HG02938 (cell line): ENCODE data around the gene ATP6V0D1.
"Not testable (repeated sequence)": the region's sequence is repeated elsewhere in the genome, so short reads cannot be mapped to it uniquely, and the experiment has no call there.

ENCODE experiments used
- ATAC-seq: cut with Tn5 transposase; IDR thresholded peaks from one replicate; pipeline ENCODE4 v1.9.1; 2021; ENCODE audit warnings: mild to moderate bottlenecking, moderate library complexity; ENCODE audit not compliant: unreplicated experiment

ATP6V0D1 gene

DNA sequence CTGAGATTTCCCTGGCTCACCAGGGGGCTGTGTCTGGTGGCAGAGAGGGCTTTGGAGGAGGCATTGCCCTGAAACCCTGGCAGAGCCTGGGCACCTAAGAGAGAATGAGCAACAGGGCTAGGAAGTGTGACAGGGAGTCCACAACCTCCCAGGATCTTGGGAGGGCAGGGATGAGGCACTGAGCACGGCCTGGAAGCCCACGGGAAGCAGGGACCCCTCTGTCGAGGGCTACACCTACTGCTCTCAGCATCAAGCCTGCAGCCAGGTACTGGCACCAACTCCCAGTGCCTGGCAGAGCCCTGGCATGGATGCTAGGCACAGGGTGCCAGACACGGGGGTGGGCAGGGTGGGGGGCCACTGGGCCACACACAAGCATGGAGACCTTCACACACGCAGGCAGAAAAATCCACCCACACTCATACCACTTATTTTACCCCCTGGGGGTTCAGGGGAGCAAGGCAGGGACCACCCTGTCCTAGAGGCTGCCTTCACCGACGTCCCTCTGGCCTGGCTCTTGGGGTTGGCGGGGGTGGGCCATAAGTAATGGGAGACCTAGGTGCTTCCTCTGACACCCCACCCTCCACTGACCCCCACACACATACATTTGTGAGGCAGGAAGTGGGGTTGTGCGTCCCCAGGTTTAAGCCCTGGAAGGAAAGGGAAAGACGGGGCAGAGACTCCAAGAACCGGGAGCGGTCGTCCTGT lies 51.0 kb downstream of the ATP6V0D1 start:
- no peak for ATAC-seq

GRCh38 chr16:67429053-67429798 lies 51.7 kb downstream of the ATP6V0D1 start:
- no peak for ATAC-seq

DNA sequence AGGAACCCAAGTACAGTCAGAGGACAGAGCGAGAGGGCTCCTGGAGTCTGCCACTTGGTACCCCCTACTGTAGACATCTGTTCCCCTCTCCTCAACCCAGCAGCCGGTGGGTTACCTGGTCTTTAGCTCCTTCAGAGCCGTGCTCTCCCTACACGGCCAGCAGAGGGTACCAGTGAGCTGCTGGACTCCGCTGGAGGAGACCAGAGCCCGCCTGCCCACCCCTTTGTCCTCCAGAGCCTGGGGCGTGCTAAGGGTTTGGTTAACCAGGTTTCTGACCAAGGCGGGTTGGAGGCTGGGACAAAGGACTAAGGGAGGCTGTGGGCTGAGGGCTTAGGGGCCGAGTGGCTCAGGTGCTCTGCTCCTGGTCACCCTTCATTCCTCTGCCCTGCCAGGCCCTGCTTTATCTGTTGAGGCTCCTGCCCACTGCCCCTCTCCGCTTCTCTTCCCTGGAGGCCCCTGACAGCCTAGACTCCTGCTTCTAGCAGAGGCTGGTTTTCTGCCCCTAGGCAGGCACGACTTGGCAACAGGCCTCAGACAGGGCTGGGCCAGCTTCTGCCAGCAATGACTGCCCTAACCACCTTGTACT lies 52.7 kb downstream of the ATP6V0D1 start:
- ATAC-seq: no peak

DNA sequence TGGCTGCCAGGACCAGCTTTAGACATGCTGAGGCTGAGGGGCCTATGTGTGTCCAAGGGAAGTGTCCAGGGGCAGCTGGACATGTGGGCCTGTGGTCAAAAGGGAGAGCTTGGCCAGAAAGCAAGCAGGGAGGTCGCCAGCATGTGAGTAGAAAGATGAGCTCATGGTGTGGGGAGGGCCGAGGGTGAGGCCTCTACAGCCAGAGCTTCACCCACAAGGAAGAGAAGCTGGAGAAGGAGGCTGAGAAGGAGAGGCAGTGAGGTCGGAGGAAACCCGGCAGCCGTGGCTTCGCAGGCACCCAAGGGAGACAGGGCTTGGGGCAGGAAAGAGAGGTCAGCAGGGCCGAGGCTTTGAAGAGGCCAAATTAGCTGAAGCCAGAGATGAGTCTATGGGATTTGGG lies 54.0 kb downstream of the ATP6V0D1 start:
- no peak for ATAC-seq

DNA sequence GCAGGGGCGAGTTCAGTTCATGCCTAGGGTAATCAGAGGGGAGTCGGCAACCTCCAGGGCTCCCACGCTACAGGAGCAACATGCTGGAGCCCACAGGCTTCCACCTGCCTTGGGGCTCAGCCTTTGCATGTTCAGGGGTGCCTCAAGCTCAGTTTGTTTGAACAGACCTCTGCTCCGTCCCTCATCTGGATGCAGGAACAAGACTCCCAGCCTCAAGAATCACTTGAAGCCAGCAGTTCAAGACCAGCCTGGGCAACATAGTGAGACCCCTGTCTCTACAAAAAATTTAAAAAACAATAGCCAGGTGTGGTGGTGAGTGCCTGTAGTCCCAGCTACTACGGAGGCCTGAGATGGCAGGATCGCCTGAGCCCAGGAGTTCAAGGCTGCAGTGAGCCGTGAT lies 54.9 kb downstream of the ATP6V0D1 start:
- no peak for ATAC-seq

DNA sequence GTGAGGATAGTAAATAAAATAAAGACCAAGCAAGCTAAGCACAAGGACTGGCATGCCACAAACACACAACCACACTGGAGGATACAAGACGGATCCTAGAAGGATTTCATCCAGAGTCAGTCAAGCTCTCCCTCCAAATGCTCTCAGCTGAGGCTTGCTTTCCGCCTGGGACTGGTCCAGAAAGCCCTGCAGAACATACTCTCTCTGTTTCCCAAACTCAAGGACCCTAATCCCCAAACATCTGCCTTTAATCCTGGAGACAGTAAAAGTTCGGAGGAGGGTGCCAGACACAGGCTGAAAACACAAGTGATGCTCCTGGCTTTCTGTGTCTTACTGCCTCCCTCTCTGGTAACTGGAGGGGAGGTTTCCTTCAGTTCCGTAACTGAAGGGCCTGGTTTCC lies 55.4 kb downstream of the ATP6V0D1 start:
- ATAC-seq: no peak

- no peak for ATAC-seq
Measured at GRCh38 chr16:67425061-67425460, 55.9 kb downstream of the ATP6V0D1 start.

DNA sequence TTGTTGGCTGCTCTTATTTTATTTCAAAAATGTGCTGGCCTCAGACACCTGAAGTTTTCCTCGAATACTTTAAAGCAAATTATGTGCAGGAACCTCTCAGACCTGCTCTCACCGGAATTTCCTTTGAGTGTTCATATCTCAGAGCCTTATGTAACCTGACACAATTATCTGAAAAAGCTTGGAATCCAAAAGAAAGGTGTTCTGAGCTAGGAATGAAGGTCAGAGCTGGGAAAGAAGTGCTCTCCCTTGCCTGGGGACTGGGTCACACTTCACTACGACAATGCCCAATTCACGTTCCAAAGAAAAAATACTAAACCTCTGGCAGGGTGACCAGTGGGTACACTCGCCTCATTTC lies 56.7 kb downstream of the ATP6V0D1 start:
- ATAC-seq: no peak

- no peak for ATAC-seq
Measured at GRCh38 chr16:67423611-67424260, 57.2 kb downstream of the ATP6V0D1 start.

DNA sequence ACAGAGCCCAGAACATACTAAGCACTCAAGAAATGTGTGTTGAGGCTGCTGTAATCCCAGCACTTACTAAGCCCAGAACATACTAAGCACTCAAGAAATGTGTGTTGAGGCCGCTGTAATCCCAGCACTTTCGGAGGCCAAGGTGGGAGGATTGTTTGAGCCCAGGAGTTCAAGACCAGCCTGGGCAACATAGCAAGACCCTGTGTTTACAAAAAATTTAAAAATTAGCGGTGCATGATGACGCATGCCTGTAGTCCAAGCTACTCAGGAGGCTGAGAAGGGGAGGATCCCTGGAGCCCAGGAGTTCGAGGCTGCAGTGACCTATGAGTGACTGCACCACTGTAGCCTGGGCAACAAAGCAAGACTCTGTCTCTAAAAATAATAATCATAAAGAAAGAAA lies 57.9 kb downstream of the ATP6V0D1 start:
- ATAC-seq: no peak

DNA sequence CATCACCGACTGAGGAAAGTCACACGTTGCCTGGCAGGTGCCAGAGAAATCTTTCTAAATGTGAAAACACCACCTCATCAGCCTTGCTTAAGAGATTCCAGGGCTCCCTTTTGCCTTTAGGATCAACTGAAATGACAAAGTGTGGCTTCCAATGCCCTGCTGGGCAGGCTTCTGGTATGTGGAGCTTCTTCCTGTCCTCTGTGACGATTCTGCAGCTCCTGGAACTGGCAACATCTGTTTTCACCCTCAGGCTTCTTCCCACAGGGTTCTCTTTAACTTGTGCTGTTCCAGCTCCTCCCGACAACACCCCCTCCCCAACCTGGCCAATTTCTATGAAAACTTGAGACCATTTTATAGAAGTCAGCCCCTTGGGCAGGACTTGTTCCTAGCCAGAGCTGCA lies 59.9 kb downstream of the ATP6V0D1 start:
- ATAC-seq: no peak

DNA sequence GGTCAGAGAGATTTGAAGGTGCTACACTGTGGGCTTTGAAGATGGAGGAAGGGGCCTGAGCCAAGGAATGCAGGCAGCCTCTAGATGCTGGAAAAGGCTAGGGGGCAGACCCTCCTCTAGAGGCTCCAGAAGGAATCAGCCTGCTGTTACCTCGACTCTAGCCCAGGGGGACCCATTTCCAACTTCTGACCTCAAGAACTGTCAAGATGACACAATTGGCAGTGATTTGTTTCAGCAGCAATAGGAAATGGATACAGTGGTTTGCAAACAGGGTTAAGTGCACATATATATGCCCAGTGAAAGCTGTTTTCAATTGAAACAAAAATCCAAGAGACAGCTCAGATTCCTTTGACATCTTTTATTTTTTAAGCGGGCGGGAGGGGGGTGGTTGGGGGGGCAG lies 61.0 kb downstream of the ATP6V0D1 start:
- no peak for ATAC-seq

DNA sequence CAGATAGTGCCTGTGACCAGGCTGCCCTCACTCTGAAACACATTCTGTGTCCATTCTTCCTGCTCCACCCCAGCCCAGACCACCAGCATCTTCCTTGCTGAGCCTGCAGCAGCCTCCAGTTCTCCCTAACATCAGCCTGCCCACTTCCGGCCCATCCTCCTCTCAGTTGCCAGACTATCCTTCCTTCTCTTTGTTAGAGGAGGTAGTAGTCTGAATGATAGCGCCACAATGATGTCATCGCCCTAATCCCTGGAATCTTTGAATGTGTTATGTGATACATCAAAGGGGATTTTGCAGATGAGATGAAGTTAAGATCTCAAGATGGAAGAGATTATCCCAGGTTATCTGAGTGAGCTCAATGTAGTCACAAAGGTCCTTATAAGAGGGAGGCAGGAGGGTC lies 61.5 kb downstream of the ATP6V0D1 start:
- ATAC-seq: no peak

DNA sequence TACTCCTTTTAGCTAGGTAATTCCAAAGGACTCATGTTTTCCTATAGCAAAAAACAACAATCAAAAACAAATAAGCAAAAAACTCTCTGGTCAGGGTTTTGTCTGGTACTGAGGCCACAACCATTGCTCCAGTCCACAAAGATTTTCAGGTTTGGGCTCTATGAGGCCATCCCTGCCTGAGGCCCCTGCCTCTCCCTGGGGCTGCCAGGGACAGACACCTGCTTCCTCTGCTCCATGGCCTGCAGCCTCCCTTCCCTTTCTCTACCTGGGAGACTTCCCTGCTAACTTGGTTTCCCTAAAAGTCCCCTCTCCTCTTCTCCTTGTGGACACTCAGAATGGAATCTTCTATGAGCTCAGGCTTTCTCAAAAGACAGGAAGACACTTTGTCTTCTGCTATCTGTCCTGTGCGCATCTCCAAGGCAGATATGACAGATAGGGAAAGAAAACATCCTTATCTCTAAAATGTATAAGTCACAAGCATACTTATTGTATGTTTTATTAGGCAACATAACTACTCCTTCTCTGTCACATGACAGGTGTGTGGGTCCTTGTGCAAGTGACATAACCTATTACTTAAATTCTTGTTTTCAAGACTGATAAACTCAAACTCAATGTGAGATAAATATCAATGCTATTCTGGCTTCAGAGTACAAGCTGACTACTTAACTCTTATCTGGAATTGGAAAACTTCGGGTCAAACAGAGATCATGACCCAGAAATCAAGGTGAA lies 63.5 kb downstream of the ATP6V0D1 start:
- ATAC-seq: no peak

DNA sequence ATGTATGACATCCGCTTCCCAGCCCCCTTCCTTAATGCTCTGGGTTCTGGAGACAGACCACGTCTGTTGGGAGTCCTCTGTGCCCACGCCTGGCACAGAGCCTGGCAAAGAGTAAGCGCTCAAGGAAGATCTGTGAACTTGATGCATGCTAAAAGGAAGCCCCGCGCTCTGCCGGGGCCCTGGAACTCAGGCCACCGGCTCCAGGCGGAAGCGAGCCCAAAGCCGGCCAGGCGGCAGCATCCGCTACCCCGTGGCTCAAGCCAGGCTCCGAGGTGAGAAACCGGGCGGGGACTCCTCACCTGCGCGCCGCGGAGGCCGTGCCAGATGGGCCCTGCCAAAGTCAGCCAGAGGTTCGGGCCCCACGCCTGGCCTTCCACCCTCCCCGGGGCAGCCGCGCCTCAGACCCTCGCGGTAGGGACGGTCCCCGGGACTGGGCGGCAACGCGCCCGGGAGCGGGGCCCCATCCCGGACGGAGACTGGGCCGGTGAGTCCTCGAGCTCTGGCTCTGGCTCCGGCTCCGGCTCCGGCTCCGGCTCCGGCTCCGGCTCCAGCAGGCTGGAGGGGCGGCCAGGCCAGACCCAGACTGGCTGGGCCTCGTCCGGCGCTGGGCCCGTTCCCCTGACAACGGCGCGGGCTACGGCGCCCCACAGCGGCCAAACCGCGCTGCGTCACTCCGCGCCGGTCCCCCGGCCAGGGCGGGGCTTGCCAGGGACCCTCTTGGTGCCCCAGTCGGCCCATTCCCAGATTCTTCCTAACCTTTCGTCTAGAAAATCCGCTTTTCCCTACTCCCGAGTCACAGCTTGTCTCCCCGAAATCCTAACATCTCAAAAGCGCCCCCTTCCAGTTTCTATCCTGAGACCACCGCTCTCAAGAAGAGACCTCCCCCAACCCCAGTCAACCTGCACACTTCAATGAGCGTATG lies 64.8 kb downstream of the ATP6V0D1 start, which contains the start of gene ZDHHC1:
Gene ZDHHC1, minus strand, starts transcription at position 606 of the 922 bp plus-strand sequence. CDS start 8,702 bp downstream, outside the sequence.
- ATAC-seq: no peak

- not testable (repeated sequence) for ATAC-seq
Measured at GRCh38 chr16:67415421-67415820, 65.5 kb downstream of the ATP6V0D1 start.

GRCh38 chr16:67413978-67414911 lies 66.7 kb downstream of the ATP6V0D1 start:
- no peak for ATAC-seq

DNA sequence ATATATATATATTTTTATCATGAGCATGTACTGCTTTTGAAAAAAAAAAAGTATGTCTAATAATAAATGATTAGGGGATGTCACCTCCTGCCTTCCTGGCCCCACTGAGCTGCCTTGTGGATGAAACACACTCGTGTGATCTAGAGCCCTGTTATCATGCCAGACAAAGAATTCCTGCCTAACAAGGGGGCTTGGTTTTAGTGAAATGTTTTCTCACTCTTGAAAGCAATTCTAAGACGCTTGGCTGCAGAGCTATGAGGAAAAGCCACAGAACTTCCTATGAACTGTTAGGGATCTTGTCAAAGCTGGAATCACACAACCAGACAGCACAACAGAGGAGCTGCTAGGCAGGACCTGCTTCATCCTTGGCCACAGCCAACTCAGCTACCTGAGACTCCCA lies 68.7 kb downstream of the ATP6V0D1 start:
- no peak for ATAC-seq

- ATAC-seq: no peak
Measured at GRCh38 chr16:67411339-67411738, 69.6 kb downstream of the ATP6V0D1 start.
